Stimulated activated CD8-positive, alpha-beta memory T cell treated with anti-CD3 and anti-CD28 coated beads, Interleukin-7, amount 100 ng/mL, for 4 hours (primary cell): ENCODE data around the gene GSTM3.
"Not testable (repeated sequence)": the region's sequence is repeated elsewhere in the genome, so short reads cannot be mapped to it uniquely, and the experiment has no call there.

Experiments used
- DNase-seq, 2 donors: peaks; one replicate each; pipeline ENCODE4 v3.0.0-alpha.2; 2020; ENCODE audit warnings: low read depth in 2 of 2

GSTM3 gene

GRCh38 chr1:109775398-109775797 is 34.6 kb upstream of the GSTM3 start:
- DNase-seq = no peak

GRCh38 chr1:109773900-109774485 is 33.2 kb upstream of the GSTM3 start:
- no peak for DNase-seq

GRCh38 chr1:109773203-109773899 is 32.5 kb upstream of the GSTM3 start:
- peak; percentile 41 to 42 for DNase-seq

- no peak for DNase-seq
These were observed 31.9 kb upstream of the GSTM3 start for GRCh38 chr1:109772658-109773202.

GRCh38 chr1:109771712-109772657 is 31.1 kb upstream of the GSTM3 start:
- no peak for DNase-seq

GRCh38 chr1:109770331-109771095 is 29.7 kb upstream of the GSTM3 start:
- DNase-seq = no peak

GRCh38 chr1:109769330-109770078 is 28.7 kb upstream of the GSTM3 start:
- DNase-seq = no peak

GRCh38 chr1:109768820-109769219 is 28.0 kb upstream of the GSTM3 start:
- no peak for DNase-seq

GRCh38 chr1:109768335-109768650 is 27.5 kb upstream of the GSTM3 start:
- DNase-seq = no peak

- no peak for DNase-seq
These were observed 26.9 kb upstream of the GSTM3 start for GRCh38 chr1:109767637-109768334.

GRCh38 chr1:109766991-109767636 is 26.3 kb upstream of the GSTM3 start:
- DNase-seq = not testable (repeated sequence)

GRCh38 chr1:109765896-109766615 is 25.2 kb upstream of the GSTM3 start:
- no peak for DNase-seq

- DNase-seq = no peak
These were observed 24.6 kb upstream of the GSTM3 start for GRCh38 chr1:109765483-109765815.

- no peak for DNase-seq
These were observed 24.0 kb upstream of the GSTM3 start for GRCh38 chr1:109764561-109765482.

GRCh38 chr1:109763646-109764415 is 23.0 kb upstream of the GSTM3 start, which contains the start of gene EPS8L3:
Gene EPS8L3 (minus strand): TSS chr1:109763923. CDS start chr1:109761749, 2,174 bp downstream.
- DNase-seq = no peak

GRCh38 chr1:109762821-109763645 is 22.2 kb upstream of the GSTM3 start:
- no peak for DNase-seq
